ENCODE measurements around the gene TMEM108. TPM values are rescaled to one million over a fixed set of nuclear protein-coding genes. Genes with fewer than 3 reads are reported as not detected.
A peak's percentile ranks its signal among the peaks of the same experiment; 100 is the strongest.

The TMEM108 gene
- total RNA-seq, 1 experiment from 2014 or later = not detected

DNA sequence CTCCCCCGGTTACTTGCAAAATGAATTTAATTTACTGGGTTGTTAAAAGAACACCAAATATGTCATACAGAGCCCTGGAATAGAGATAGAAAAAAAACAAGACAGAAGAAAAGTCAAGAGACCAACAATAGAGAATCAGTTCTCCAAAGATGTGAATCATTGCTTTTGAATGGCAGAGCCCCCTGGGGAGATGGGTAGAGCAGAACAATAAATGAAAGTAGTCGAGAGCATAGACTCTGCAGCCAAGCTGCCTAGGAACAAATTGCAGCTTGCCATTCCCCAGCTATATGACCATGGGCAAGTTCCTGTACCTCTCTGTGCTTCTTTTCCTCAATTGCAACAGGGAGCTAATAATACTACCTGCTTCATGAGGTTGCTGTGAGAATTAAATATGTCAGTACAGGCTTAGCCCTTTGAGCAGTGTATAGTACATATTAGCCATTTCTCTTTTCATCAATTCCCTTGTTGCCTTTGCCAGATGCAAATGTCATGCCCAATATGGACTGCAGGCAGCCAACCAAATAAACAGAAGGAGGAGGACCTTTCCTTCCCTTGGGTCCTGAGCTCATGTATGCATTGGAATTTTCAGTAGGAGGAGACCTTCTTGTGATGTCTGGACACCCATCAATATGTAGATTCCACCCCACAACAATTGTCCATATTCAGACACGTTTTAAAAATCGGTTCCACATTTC, 336.7 kb downstream of the TMEM108 start:
- ChIA-PET CTCF (interaction anchor here (0.6 to 9.2 kb wide), 9 partner anchors 9 to 649 kb away, joined by 3 to 81 read pairs (median 3); no protein-coding TSS in a partner anchor), POLR2A (no interaction called here)
- no TSS peak for BruUV-seq (replicated peaks)
- intact Hi-C loops (cut with micrococcal nuclease) = no loop called here
- no peaks in the 10 kb centered on the region for H3K36me3 Mint-ChIP-seq (ENCODE audit: insufficient read depth, unreplicated experiment)
- no peak overlapping the region for H3K27ac Mint-ChIP-seq (ENCODE audit: low read depth, unreplicated experiment)
- TF ChIP-seq, protein P1, sequence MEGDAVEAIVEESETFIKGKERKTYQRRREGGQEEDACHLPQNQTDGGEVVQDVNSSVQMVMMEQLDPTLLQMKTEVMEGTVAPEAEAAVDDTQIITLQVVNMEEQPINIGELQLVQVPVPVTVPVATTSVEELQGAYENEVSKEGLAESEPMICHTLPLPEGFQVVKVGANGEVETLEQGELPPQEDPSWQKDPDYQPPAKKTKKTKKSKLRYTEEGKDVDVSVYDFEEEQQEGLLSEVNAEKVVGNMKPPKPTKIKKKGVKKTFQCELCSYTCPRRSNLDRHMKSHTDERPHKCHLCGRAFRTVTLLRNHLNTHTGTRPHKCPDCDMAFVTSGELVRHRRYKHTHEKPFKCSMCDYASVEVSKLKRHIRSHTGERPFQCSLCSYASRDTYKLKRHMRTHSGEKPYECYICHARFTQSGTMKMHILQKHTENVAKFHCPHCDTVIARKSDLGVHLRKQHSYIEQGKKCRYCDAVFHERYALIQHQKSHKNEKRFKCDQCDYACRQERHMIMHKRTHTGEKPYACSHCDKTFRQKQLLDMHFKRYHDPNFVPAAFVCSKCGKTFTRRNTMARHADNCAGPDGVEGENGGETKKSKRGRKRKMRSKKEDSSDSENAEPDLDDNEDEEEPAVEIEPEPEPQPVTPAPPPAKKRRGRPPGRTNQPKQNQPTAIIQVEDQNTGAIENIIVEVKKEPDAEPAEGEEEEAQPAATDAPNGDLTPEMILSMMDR (IDR thresholded peaks at IDR 0.05; ENCODE audit: unreplicated experiment) = no peak
- DNase-seq (ENCODE audit: unreplicated experiment) = no peak
- no peaks in the 10 kb centered on the region for H3K9me3 Mint-ChIP-seq (ENCODE audit: unreplicated experiment)
- H3K27me3 Mint-ChIP-seq (ENCODE audit: insufficient read depth, unreplicated experiment) = peaks cover 17% of the 10 kb centered on the region
- no peak overlapping the region for H3K4me3 Mint-ChIP-seq (ENCODE audit: unreplicated experiment)
- H3K4me1 Mint-ChIP-seq (ENCODE audit: insufficient read depth, unreplicated experiment) = no peaks in the 10 kb centered on the region

DNA sequence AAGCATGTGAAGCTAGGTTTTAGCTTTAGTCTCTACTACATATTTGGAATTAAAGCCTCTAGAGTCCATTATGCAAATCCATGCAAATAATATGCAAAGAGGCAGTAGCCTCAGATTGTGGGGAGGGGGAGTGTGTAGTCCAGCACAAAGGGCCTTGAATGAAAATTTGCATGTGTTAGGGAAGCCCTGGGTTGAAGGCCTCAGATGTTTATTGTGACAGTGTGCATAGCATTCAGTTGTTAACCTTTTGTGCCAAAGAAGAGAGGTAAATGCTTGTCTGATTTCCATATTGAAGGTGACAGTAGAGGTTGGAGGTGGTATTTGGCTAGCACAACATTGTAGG, 337.2 kb downstream of the TMEM108 start:
- Mint-ChIP-seq H3K9me3 (ENCODE audit: unreplicated experiment) (no peaks in the 10 kb centered on the region), H3K27me3 (ENCODE audit: insufficient read depth, unreplicated experiment) (peaks cover 11% of the 10 kb centered on the region), H3K27ac (ENCODE audit: low read depth, unreplicated experiment) (no peak overlapping the region), H3K4me3 (ENCODE audit: unreplicated experiment) (no peak overlapping the region), H3K4me1 (ENCODE audit: insufficient read depth, unreplicated experiment) (no peaks in the 10 kb centered on the region), H3K36me3 (ENCODE audit: insufficient read depth, unreplicated experiment) (no peaks in the 10 kb centered on the region)
- no peak for DNase-seq (ENCODE audit: unreplicated experiment)
- intact Hi-C loops (cut with micrococcal nuclease) = no loop called here
- TF ChIP-seq, protein P1 (IDR thresholded peaks at IDR 0.05; ENCODE audit: unreplicated experiment) = no peak
- CTCF ChIA-PET = interaction anchor here (0.6 to 9.2 kb wide), 11 partner anchors 8 to 1377 kb away, joined by 3 to 81 read pairs (median 4); no protein-coding TSS in a partner anchor
- no TSS peak for BruUV-seq (replicated peaks)
- POLR2A ChIA-PET = no interaction called here

DNA sequence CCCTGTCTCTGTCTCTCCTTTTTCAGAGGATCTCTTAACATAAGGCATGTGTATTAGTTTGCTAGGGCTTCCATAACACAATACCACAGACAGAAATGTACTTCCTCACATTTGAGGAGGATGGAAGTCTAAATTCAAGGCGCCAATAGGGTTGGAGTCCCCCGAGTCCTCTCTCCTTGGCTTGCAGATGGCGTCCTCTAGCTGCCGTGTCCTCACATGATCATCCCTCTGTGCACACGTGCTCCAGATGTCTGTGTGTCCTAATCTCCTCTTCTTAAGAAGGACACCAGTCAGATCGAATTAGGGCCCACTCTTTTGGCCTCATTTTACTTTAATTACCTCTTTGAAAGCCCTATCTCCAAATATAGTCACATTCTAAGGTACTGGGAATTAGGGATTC, 338.6 kb downstream of the TMEM108 start:
- no peak for DNase-seq (ENCODE audit: unreplicated experiment)
- BruUV-seq (replicated peaks) = no TSS peak
- POLR2A ChIA-PET = no interaction called here
- intact Hi-C loops (cut with micrococcal nuclease) = loop anchor here (1.0 kb wide), 2 partner anchors 336 to 646 kb away; no protein-coding TSS in a partner anchor
- Mint-ChIP-seq H3K27ac (ENCODE audit: low read depth, unreplicated experiment) (no peak overlapping the region), H3K4me3 (ENCODE audit: unreplicated experiment) (no peak overlapping the region), H3K9me3 (ENCODE audit: unreplicated experiment) (no peaks in the 10 kb centered on the region), H3K4me1 (ENCODE audit: insufficient read depth, unreplicated experiment) (no peaks in the 10 kb centered on the region), H3K27me3 (ENCODE audit: insufficient read depth, unreplicated experiment) (peaks cover 12% of the 10 kb centered on the region), H3K36me3 (ENCODE audit: insufficient read depth, unreplicated experiment) (no peaks in the 10 kb centered on the region)
- CTCF ChIA-PET = interaction anchor here (0.5 to 9.2 kb wide), 16 partner anchors 9 to 659 kb away, joined by 3 to 81 read pairs (median 4); no protein-coding TSS in a partner anchor
- TF ChIP-seq, protein P1 (IDR thresholded peaks at IDR 0.05; ENCODE audit: unreplicated experiment) = no peak

DNA sequence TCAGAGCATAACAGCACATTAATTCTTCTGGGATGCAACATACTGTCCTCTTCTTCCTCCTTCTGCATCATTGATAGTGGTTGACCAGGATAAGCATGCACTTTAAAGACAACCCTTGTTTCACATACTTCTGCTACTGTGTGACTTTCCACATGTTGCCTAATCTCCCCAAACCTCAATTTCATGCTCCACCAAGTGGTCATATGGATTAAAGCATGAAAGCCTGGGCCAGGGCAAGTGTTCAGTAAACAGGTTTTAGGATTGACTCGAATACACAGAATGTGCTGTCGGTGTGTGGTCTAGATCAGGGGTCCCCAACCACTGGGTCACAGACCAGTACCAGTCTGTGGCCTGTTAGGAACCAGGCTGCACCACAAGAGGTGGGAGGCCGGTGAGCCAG, 339.2 kb downstream of the TMEM108 start:
- no TSS peak for BruUV-seq (replicated peaks)
- no peaks in the 10 kb centered on the region for H3K36me3 Mint-ChIP-seq (ENCODE audit: insufficient read depth, unreplicated experiment)
- DNase-seq (ENCODE audit: unreplicated experiment) = peak; percentile 64
- no peak overlapping the region for H3K27ac Mint-ChIP-seq (ENCODE audit: low read depth, unreplicated experiment)
- no peak overlapping the region for H3K4me3 Mint-ChIP-seq (ENCODE audit: unreplicated experiment)
- H3K4me1 Mint-ChIP-seq (ENCODE audit: insufficient read depth, unreplicated experiment) = no peaks in the 10 kb centered on the region
- CTCF ChIA-PET = interaction anchor here (0.7 to 9.2 kb wide), 12 partner anchors 10 to 652 kb away, joined by 3 to 81 read pairs (median 4); no protein-coding TSS in a partner anchor
- intact Hi-C loops (cut with micrococcal nuclease) = loop anchor here (1.0 kb wide), 2 partner anchors 336 to 646 kb away; no protein-coding TSS in a partner anchor
- peaks cover 17% of the 10 kb centered on the region for H3K27me3 Mint-ChIP-seq (ENCODE audit: insufficient read depth, unreplicated experiment)
- H3K9me3 Mint-ChIP-seq (ENCODE audit: unreplicated experiment) = no peaks in the 10 kb centered on the region
- TF ChIP-seq, protein P1 (IDR thresholded peaks at IDR 0.05; ENCODE audit: unreplicated experiment) = peak; percentile 31
- POLR2A ChIA-PET = no interaction called here
